Measurements from ENCODE around the gene INPP4A. TPM values are rescaled to one million over a fixed set of nuclear protein-coding genes. Genes with fewer than 3 reads are reported as not detected.
A peak's percentile ranks its signal among the peaks of the same experiment; 100 is the strongest.

Gene INPP4A
- total and polyA plus RNA-seq, 10 of the 15 experiments (the other 5 are each of a cell fraction or from before 2014, with no cell fraction given): 4.7 to 62.3 (median 36.9) TPM

GRCh38 chr2:98518101-98518500, 73.4 kb downstream of the INPP4A start (continued):
- TF ChIP-seq ZNF687 (IDR thresholded peaks at IDR 0.05) (no peak), HSF1 (IDR thresholded peaks at IDR 0.05; ENCODE audit: low read depth, low read length) (no peak), SMC3 (IDR thresholded peaks at IDR 0.05; ENCODE audit: borderline replicate concordance, low read length) (peak; percentile 77)

GRCh38 chr2:98519156-98519555, 74.5 kb downstream of the INPP4A start:
- BruUV-seq (replicated peaks): no TSS peak
- H3K4me3 ChIP-seq: no peak overlapping the region
- ChIA-PET RAD21 (ENCODE audit: unreplicated experiment) (interaction anchor here (1.0 to 3.5 kb wide), 6 partner anchors 31 to 107 kb away, joined by 3 to 12 read pairs (median 3); no protein-coding TSS in a partner anchor), CTCF (interaction anchor here (0.7 to 5.8 kb wide), 17 partner anchors 12 to 134 kb away, joined by 3 to 41 read pairs (median 3); no protein-coding TSS in a partner anchor), SMC1A (ENCODE audit: uncharacterized antibody, unreplicated experiment) (interaction anchor here (0.6 to 0.9 kb wide), 3 partner anchors 23 to 104 kb away, joined by 3 read pairs; no protein-coding TSS in a partner anchor), POLR2A (interaction anchor here (1.1 kb wide), 1 partner anchor 8 kb away, joined by 5 read pairs; no protein-coding TSS in a partner anchor)
- peaks cover 20% of the 10 kb centered on the region for H3K4me1 ChIP-seq (ENCODE audit: control insufficient read depth, insufficient read depth, low read length)
- DNase-seq (ENCODE audit: low read depth, low spot score) (no peak), FAIRE-seq (no peak), ATAC-seq (no peak)
- H3K4me2 ChIP-seq (ENCODE audit: control insufficient read depth, insufficient read depth): no peak overlapping the region
- peaks cover 18 to 19% of the 10 kb centered on the region in 2 experiments for H3K36me3 ChIP-seq (ENCODE audit: control insufficient read depth in 2 of 2, insufficient read depth in 2 of 2, low read length in 1 of 2)
- no peak overlapping the region for H3K27ac ChIP-seq (ENCODE audit: control insufficient read depth, insufficient read depth)
- H4K20me1 ChIP-seq (ENCODE audit: control insufficient read depth, insufficient read depth): no peaks in the 10 kb centered on the region
- H2AFZ ChIP-seq (ENCODE audit: control insufficient read depth, low read depth, low read length): no peak overlapping the region
- WGBS (ENCODE audit: insufficient coverage, insufficient replicate concordance, low lambda C conversion rate, missing lambda C conversion rate): 90% methylated on average over 6 of the region's 6 CpGs
- in situ Hi-C loops (cut with MboI) (no loop called here), intact Hi-C loops (cut with micrococcal nuclease; ENCODE audit: unreplicated experiment) (loop anchor here (5.0 kb wide), 1 partner anchor 72 kb away; no protein-coding TSS in a partner anchor)
- no peaks in the 10 kb centered on the region for H3K9me3 ChIP-seq (replicated peaks; ENCODE audit: control insufficient read depth, insufficient read depth, low read length)
- no peak overlapping the region for H3K9ac ChIP-seq (ENCODE audit: control insufficient read depth, insufficient read depth, low read length)
- no peak for TF ChIP-seq STAT1 (conservative IDR thresholded peaks at IDR 0.05)
- no peak for TF ChIP-seq POLR2AphosphoS2 (IDR thresholded peaks at IDR 0.05; ENCODE audit: low read depth, low read length)
- no peak for TF ChIP-seq ESRRA (IDR thresholded peaks at IDR 0.05; ENCODE audit: low read length)
- no peak for TF ChIP-seq BCL11A (IDR thresholded peaks at IDR 0.05; ENCODE audit: low read depth, low read length)
- TF ChIP-seq ETV6 (conservative IDR thresholded peaks at IDR 0.05 in 1 of 2, IDR thresholded peaks at IDR 0.05 in 1 of 2; ENCODE audit: borderline replicate concordance in 1 of 2, low read depth in 1 of 2): no peak
- no peak for TF ChIP-seq IRF4 (IDR thresholded peaks at IDR 0.05; ENCODE audit: low read depth, low read length)
- TF ChIP-seq NR2C1 (IDR thresholded peaks at IDR 0.05): no peak
- TF ChIP-seq POLR2A (IDR thresholded peaks at IDR 0.05; ENCODE audit: low read depth, low read length): no peak
- no peak for TF ChIP-seq RELB (IDR thresholded peaks at IDR 0.05; ENCODE audit: low read depth)
- no peak for TF ChIP-seq PML (IDR thresholded peaks at IDR 0.05; ENCODE audit: low read length)
- no peak for TF ChIP-seq POU2F2 (IDR thresholded peaks at IDR 0.05; ENCODE audit: borderline replicate concordance, low read depth, low read length)
- TF ChIP-seq YY1 (IDR thresholded peaks at IDR 0.05; ENCODE audit: low read depth, low read length): no peak
- no peak for TF ChIP-seq TARDBP (IDR thresholded peaks at IDR 0.05; ENCODE audit: borderline replicate concordance)
- no peaks in the 10 kb centered on the region for H3K27me3 ChIP-seq (replicated peaks in 1 of 2; ENCODE audit: control insufficient read depth in 2 of 2, insufficient read depth in 2 of 2, low read length in 1 of 2)
- H3K79me2 ChIP-seq (ENCODE audit: control insufficient read depth, insufficient read depth, low read length): peaks cover 29% of the 10 kb centered on the region

All from GM12878 (cell line).